GM18505 (cell line): ENCODE measurements around the gene BCL7B.
A peak's percentile ranks its signal among the peaks of the same experiment; 100 is the strongest.
"Not testable (repeated sequence)": the region's sequence is repeated elsewhere in the genome, so short reads cannot be mapped to it uniquely, and the experiment has no call there.

Source experiments
- ATAC-seq: cut with Tn5 transposase; IDR thresholded peaks from one replicate; pipeline ENCODE4 v1.9.1; 2021; ENCODE audit not compliant: unreplicated experiment
- POLR2A ChIP-seq: IDR thresholded peaks from 4 replicates; pipeline ENCODE4 v1.6.1; 2011; ENCODE audit warnings: borderline replicate concordance; ENCODE audit not compliant: insufficient read depth, insufficient read length; ENCODE audit errors: extremely low read depth

The BCL7B gene

GRCh38 chr7:73565675-73566340, 8.3 kb upstream of the BCL7B start:
- no peak for ATAC-seq
- TF ChIP-seq POLR2A = no peak

- no peak for TF ChIP-seq POLR2A
- no peak for ATAC-seq
Measured at GRCh38 chr7:73560109-73560835, 2.8 kb upstream of the BCL7B start.

- no peak for TF ChIP-seq POLR2A
Measured at GRCh38 chr7:73557108-73557396, 438 bp downstream of the BCL7B start.

GRCh38 chr7:73556208-73557107, 1.0 kb downstream of the BCL7B start:
- no peak for TF ChIP-seq POLR2A
- ATAC-seq = no peak

More at GRCh38 chr7:73557108-73557396, 438 bp downstream of the BCL7B start:
- ATAC-seq = peak; percentile 80

GRCh38 chr7:73555411-73555982, 2.0 kb downstream of the BCL7B start:
- no peak for TF ChIP-seq POLR2A
- ATAC-seq = no peak

- not testable (repeated sequence) for ATAC-seq
Measured at GRCh38 chr7:73550093-73550492, 7.4 kb downstream of the BCL7B start.

- no peak for TF ChIP-seq POLR2A
Measured at GRCh38 chr7:73549176-73549575, 8.3 kb downstream of the BCL7B start.

GRCh38 chr7:73547841-73548240, 9.6 kb downstream of the BCL7B start:
- ATAC-seq = no peak

More at GRCh38 chr7:73549176-73549575, 8.3 kb downstream of the BCL7B start:
- no peak for ATAC-seq

GRCh38 chr7:73544678-73545077, 12.8 kb downstream of the BCL7B start:
- no peak for ATAC-seq

More at GRCh38 chr7:73547841-73548240, 9.6 kb downstream of the BCL7B start:
- TF ChIP-seq POLR2A = no peak

GRCh38 chr7:73541722-73542121, 15.8 kb downstream of the BCL7B start:
- TF ChIP-seq POLR2A = no peak

More at GRCh38 chr7:73544678-73545077, 12.8 kb downstream of the BCL7B start:
- TF ChIP-seq POLR2A = no peak

GRCh38 chr7:73539709-73540108, 17.8 kb downstream of the BCL7B start:
- TF ChIP-seq POLR2A = no peak

More at GRCh38 chr7:73541722-73542121, 15.8 kb downstream of the BCL7B start:
- ATAC-seq = no peak

GRCh38 chr7:73538510-73538909, 19.0 kb downstream of the BCL7B start:
- not testable (repeated sequence) for ATAC-seq

More at GRCh38 chr7:73539709-73540108, 17.8 kb downstream of the BCL7B start:
- no peak for ATAC-seq

- no peak for ATAC-seq
- no peak for TF ChIP-seq POLR2A
Measured at GRCh38 chr7:73537051-73537450, 20.4 kb downstream of the BCL7B start.

GRCh38 chr7:73536479-73536878, 21.0 kb downstream of the BCL7B start:
- no peak for ATAC-seq
- no peak for TF ChIP-seq POLR2A

- not testable (repeated sequence) for ATAC-seq
Measured at GRCh38 chr7:73535918-73536317, 21.6 kb downstream of the BCL7B start.
